ENCODE measurements around the gene TLL1.

Gene TLL1

DNA sequence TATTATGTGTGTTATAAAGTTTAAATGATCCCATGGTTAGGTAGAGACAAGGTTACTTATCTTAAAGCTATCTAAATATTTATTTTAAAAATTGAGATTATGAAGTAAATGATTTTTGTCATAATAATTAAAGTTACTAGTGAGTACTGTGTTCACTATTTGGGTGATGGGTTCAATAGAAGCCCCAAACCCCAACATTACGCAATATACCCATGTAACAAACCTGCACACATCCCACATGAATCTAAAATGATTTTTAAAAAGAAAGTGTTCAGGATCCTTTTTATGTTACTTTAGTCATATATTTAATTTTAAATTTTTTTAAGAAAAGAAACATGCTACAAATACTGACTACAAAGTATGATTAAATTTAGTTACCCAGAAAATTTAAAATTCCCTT lies 193.9 kb downstream of the TLL1 start:
- no peak overlapping the region for H3K27ac ChIP-seq
- TF ChIP-seq, protein P1, sequence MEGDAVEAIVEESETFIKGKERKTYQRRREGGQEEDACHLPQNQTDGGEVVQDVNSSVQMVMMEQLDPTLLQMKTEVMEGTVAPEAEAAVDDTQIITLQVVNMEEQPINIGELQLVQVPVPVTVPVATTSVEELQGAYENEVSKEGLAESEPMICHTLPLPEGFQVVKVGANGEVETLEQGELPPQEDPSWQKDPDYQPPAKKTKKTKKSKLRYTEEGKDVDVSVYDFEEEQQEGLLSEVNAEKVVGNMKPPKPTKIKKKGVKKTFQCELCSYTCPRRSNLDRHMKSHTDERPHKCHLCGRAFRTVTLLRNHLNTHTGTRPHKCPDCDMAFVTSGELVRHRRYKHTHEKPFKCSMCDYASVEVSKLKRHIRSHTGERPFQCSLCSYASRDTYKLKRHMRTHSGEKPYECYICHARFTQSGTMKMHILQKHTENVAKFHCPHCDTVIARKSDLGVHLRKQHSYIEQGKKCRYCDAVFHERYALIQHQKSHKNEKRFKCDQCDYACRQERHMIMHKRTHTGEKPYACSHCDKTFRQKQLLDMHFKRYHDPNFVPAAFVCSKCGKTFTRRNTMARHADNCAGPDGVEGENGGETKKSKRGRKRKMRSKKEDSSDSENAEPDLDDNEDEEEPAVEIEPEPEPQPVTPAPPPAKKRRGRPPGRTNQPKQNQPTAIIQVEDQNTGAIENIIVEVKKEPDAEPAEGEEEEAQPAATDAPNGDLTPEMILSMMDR (conservative IDR thresholded peaks at IDR 0.05) = no peak
- no peak for TF ChIP-seq ZFX (IDR thresholded peaks at IDR 0.05)

DNA sequence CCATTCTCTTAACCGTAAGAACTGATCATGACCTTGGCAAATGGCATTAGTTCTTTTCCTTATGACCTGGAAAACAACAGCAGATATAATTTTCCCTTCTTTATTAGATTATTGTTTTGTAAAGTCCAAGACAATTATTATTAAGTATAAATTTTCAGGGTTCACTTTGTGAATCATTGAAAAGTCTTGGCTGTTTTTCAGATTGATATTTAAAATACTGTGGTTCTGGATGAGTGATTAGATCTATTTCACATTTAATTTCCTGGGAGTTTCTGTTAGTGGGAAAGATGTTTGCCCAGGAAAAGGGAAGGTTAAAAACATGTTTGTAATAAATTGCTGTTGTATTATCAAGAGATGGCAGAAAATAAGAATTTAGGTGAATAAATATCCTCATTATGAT lies 194.9 kb downstream of the TLL1 start:
- TF ChIP-seq, protein P1 (conservative IDR thresholded peaks at IDR 0.05) = no peak
- no peak for TF ChIP-seq ZFX (IDR thresholded peaks at IDR 0.05)
- no peak overlapping the region for H3K27ac ChIP-seq

DNA sequence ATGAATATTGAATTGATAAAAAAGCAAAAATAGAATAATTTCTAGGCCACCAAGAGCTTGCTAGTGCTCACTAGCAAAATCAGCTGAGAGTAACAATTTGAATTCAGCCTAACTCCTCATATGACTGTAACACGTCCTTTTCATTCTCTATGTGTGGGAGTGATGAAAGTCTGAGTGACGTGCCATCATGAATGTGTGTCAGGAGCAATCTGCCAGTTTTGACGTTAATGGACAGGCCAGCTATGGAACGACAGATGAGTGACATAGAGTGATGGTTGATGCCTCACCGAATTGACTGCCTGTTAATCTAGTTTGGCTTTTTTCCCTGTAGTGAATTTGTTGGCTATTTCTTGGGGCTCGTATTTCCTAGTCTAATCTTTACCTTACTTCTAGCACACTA lies 200.7 kb downstream of the TLL1 start:
- H3K27ac ChIP-seq = no peak overlapping the region
- TF ChIP-seq, protein P1 (conservative IDR thresholded peaks at IDR 0.05) = no peak
- TF ChIP-seq ZFX (IDR thresholded peaks at IDR 0.05) = no peak

DNA sequence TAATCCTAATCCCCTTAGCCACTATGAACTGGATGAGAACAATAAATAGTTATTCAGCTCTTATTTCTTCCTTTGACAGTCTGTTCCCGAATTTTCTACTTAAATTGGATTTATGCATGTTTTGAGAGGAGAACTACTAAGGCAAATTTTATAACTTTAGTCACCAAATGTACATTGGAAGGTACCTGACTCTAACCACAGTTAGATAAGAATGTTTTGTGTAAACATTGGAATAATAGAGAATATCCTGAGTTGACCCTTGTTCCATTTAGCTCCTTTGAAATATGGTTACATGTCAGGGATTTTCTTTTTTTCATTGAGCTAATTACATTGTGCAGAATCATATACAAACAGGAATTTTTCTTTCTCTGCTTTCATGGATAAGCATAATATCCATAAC lies 202.6 kb downstream of the TLL1 start:
- H3K27ac ChIP-seq = no peak overlapping the region
- TF ChIP-seq ZFX (IDR thresholded peaks at IDR 0.05) = no peak
- TF ChIP-seq, protein P1 (conservative IDR thresholded peaks at IDR 0.05) = no peak

DNA sequence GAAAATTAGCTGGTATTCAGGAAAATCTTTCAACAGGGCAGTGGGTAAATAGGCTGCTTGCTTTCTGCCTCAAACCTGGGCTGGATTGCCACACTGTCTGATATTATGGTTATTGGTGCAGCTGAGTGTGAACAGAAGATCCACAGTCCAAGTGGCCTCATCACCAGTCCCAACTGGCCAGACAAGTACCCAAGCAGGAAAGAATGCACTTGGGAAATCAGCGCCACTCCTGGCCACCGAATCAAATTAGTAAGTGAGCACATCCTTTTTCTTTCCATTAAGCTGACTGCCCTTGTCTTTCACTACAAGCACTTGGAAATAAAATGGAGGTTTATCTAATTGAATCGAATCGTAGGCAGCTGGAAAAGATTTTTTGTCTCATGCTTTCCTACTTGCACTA lies 204.7 kb downstream of the TLL1 start:
- no peak for TF ChIP-seq ZFX (IDR thresholded peaks at IDR 0.05)
- TF ChIP-seq, protein P1 (conservative IDR thresholded peaks at IDR 0.05) = no peak

DNA sequence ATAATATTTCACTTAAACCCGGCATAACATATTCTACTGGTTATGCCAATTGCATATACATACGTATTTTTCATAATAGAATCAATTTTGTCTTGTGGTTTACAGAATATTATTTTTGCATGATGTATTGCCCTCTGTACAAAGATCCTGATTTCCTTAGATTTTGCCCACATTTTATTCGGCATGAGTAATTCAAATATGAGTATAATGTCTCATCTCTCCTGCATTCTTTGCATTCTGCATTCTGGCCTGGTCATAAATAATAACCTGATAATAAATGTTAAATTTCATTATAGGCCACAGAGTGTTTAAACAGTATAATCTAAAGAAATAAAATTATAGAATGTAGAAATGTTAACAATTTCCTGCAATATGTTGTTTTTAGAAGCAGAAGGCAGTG lies 205.3 kb downstream of the TLL1 start:
- TF ChIP-seq, protein P1 (conservative IDR thresholded peaks at IDR 0.05) = no peak
- no peak for TF ChIP-seq ZFX (IDR thresholded peaks at IDR 0.05)
- no peak overlapping the region for H3K27ac ChIP-seq

More for the DNA sequence above, 204.7 kb downstream of the TLL1 start:
- no peak overlapping the region for H3K27ac ChIP-seq

DNA sequence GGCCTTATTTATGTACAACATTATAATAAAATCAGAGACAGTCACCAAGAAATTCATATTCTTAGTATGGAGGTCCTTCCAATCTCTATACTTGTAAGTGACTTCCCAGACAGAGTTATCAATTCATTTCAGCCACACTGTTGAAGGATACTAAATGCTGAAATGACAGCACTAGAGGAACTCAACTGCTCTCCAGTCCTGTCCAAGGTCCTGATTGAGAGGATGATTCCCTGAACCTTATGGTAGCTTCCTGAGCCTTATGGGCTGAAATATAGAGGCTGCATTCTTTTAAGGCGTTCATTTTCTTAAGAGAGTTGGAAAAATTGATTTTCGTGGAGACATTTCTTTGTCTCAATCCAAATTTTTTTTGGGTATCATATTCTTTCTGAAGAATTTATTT lies 205.9 kb downstream of the TLL1 start:
- no peak for TF ChIP-seq ZFX (IDR thresholded peaks at IDR 0.05)
- TF ChIP-seq, protein P1 (conservative IDR thresholded peaks at IDR 0.05) = no peak
- no peak overlapping the region for H3K27ac ChIP-seq

All from C4-2B (cell line).